Measurements from ENCODE around the gene GUCY1B1.

Gene GUCY1B1

DNA sequence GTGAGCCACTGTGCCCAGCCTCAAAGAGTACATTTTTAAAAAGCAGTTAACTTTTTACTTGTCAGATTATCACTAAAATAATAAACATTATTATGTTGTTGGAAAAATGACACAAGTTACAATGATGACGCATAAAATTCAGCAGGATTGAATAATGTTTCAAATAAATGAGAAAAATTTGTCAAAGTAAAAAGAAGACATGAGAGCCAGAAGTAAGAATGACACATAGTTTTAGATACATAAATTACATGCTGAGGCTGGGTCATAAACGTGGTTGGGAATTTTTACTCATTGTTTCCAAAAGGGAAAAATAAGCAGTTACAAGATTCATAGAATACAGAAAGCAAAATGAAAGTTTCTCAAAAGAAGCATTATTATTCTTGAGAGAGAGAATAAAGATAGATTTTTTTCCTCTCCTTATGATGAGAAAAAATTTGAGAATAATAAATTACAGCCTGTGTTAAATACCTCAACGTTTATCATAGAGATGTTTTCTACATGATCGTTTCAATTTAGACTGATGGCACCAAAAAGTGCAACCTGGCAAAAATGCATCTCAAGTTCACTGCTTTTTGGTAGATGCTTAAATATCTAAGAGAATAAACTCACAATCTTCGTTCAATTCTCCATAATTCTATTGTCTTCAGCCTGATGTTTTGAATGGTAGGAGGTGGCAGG, 40.4 kb downstream of the GUCY1B1 start:
- Histone ChIP-seq H3K27me3 (no peaks in the 10 kb centered on the region), H3K4me1 (no peaks in the 10 kb centered on the region), H3K36me3 (no peaks in the 10 kb centered on the region), H3K9me3 (no peaks in the 10 kb centered on the region), H3K4me3 (ENCODE audit: low read depth, low read length) (no peak overlapping the region)
- no peak for TF ChIP-seq CTCF (IDR thresholded peaks at IDR 0.05; ENCODE audit: low read depth, low read length)
- DNase-seq, result no peak

- Histone ChIP-seq H3K4me3 (ENCODE audit: low read depth, low read length) (no peak overlapping the region), H3K9me3 (no peaks in the 10 kb centered on the region), H3K27me3 (no peaks in the 10 kb centered on the region), H3K36me3 (no peaks in the 10 kb centered on the region), H3K4me1 (no peaks in the 10 kb centered on the region)
- no peak for TF ChIP-seq CTCF (IDR thresholded peaks at IDR 0.05; ENCODE audit: low read depth, low read length)
- DNase-seq, result no peak
Observed at GRCh38 chr4:155799794-155800123, 40.9 kb downstream of the GUCY1B1 start.

- Histone ChIP-seq H3K4me1 (no peaks in the 10 kb centered on the region), H3K27me3 (no peaks in the 10 kb centered on the region), H3K4me3 (ENCODE audit: low read depth, low read length) (no peak overlapping the region), H3K9me3 (no peaks in the 10 kb centered on the region), H3K36me3 (no peaks in the 10 kb centered on the region)
- DNase-seq, result no peak
- no peak for TF ChIP-seq CTCF (IDR thresholded peaks at IDR 0.05; ENCODE audit: low read depth, low read length)
Observed at GRCh38 chr4:155800685-155801343, 42.0 kb downstream of the GUCY1B1 start.

DNA sequence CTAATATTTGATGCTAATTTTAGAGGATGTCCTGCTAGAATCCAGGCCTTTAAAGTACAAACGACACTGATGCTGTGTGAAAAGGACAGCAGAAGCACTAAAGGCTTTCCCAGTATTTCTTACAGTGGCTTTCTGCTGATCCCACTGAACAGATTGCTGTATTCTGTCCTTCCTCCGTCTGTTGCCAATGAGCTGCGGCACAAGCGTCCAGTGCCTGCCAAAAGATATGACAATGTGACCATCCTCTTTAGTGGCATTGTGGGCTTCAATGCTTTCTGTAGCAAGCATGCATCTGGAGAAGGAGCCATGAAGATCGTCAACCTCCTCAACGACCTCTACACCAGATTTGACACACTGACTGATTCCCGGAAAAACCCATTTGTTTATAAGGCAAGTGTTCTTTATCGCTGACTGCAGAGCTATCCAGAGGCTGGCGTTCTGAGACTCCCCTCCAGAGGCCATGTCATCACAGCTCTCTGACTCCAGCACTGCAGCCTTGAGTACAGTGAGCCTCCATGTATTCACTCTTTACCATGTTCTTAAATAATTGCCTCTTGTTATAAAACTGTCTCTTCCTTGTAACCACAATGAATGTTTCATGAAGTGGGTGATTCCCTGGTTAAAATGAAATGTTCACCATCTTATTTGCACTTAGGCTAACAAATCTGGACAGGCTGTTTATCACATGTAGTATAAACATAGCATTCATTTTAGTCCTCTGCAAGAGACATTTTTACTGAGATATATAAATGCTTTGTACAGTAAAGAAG, 43.6 kb downstream of the GUCY1B1 start:
- H3K4me3 ChIP-seq (ENCODE audit: low read depth, low read length), result no peak overlapping the region
- H3K27me3 ChIP-seq, result no peaks in the 10 kb centered on the region
- H3K4me1 ChIP-seq, result no peaks in the 10 kb centered on the region
- H3K36me3 ChIP-seq, result no peaks in the 10 kb centered on the region
- no peaks in the 10 kb centered on the region for H3K9me3 ChIP-seq
- DNase-seq, result no peak
- TF ChIP-seq CTCF (IDR thresholded peaks at IDR 0.05; ENCODE audit: low read depth, low read length), result no peak

DNA sequence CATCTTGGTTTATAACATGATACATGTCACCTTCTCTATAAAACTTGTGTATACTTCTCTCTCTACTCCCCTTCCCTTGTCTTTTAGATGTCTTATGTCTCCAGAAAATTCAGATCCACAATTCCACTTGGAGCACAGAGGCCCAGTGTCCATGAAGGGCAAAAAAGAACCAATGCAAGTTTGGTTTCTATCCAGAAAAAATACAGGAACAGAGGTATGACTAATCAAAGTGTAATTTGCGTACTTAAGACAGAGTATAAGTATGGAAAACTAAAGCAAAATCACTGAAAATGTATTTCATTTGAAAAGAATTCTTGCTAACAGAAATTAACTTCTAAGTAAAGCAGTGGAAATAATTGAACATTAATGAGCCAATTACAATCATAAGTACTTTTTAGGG, 46.2 kb downstream of the GUCY1B1 start:
- no peaks in the 10 kb centered on the region for H3K27me3 ChIP-seq

More for the DNA sequence above, 46.2 kb downstream of the GUCY1B1 start:
- H3K36me3 ChIP-seq, result no peaks in the 10 kb centered on the region
- no peaks in the 10 kb centered on the region for H3K9me3 ChIP-seq
- H3K4me1 ChIP-seq, result no peaks in the 10 kb centered on the region
- no peak for TF ChIP-seq CTCF (IDR thresholded peaks at IDR 0.05; ENCODE audit: low read depth, low read length)
- H3K4me3 ChIP-seq (ENCODE audit: low read depth, low read length), result no peak overlapping the region
- no peak for DNase-seq

Measured in BE2C (cell line).